Kidney glomerular epithelial cell (primary cell): ENCODE data around the gene SHMT1.
"Not testable (repeated sequence)": the region's sequence is repeated elsewhere in the genome, so short reads cannot be mapped to it uniquely, and the experiment has no call there.

Source experiments
- DNase-seq: peaks from one replicate; lab custom pipeline; 2025; lab: John Stamatoyannopoulos, UW

SHMT1 gene

GRCh38 chr17:18363101-18364049 is at the start of gene SHMT1:
SHMT1 (minus strand) TSS chr17:18363550; CDS start chr17:18355981, 7,569 bp downstream.
- peak; percentile 70 for DNase-seq

GRCh38 chr17:18412001-18412538 is 48.7 kb upstream of the SHMT1 start:
- DNase-seq = not testable (repeated sequence)

GRCh38 chr17:18411377-18411864 is 48.1 kb upstream of the SHMT1 start:
- not testable (repeated sequence) for DNase-seq

- DNase-seq = not testable (repeated sequence)
These were observed 47.4 kb upstream of the SHMT1 start for GRCh38 chr17:18410736-18411135.

- DNase-seq = not testable (repeated sequence)
These were observed 46.0 kb upstream of the SHMT1 start for GRCh38 chr17:18409321-18409720.

- not testable (repeated sequence) for DNase-seq
These were observed 45.6 kb upstream of the SHMT1 start for GRCh38 chr17:18408906-18409305.

GRCh38 chr17:18403604-18404003 is 40.3 kb upstream of the SHMT1 start:
- DNase-seq = not testable (repeated sequence)

- DNase-seq = not testable (repeated sequence)
These were observed 39.8 kb upstream of the SHMT1 start for GRCh38 chr17:18403166-18403565.

GRCh38 chr17:18401872-18402590 is 38.7 kb upstream of the SHMT1 start:
- DNase-seq = not testable (repeated sequence)

GRCh38 chr17:18388728-18389127 is 25.4 kb upstream of the SHMT1 start:
- DNase-seq = not testable (repeated sequence)

- not testable (repeated sequence) for DNase-seq
These were observed 24.9 kb upstream of the SHMT1 start for GRCh38 chr17:18388266-18388665.

GRCh38 chr17:18387583-18387982 is 24.2 kb upstream of the SHMT1 start:
- not testable (repeated sequence) for DNase-seq

GRCh38 chr17:18384271-18384670 is 20.9 kb upstream of the SHMT1 start:
- not testable (repeated sequence) for DNase-seq

GRCh38 chr17:18383079-18383481 is 19.7 kb upstream of the SHMT1 start:
- not testable (repeated sequence) for DNase-seq

GRCh38 chr17:18382441-18383078 is 19.2 kb upstream of the SHMT1 start:
- DNase-seq = no peak

GRCh38 chr17:18381953-18382245 is 18.5 kb upstream of the SHMT1 start:
- no peak for DNase-seq

- no peak for DNase-seq
These were observed 18.0 kb upstream of the SHMT1 start for GRCh38 chr17:18381158-18381952.

GRCh38 chr17:18380471-18381157 is 17.3 kb upstream of the SHMT1 start:
- DNase-seq = no peak

GRCh38 chr17:18379246-18380146 is 16.1 kb upstream of the SHMT1 start:
- DNase-seq = no peak
